HepG2 (cell line): ENCODE measurements around the gene C6orf136. TPM values are rescaled to one million over a fixed set of nuclear protein-coding genes. Genes with fewer than 3 reads are reported as not detected.
A peak's percentile ranks its signal among the peaks of the same experiment; 100 is the strongest.

Source experiments
- ATF6 ChIP-seq: sonication (generic); formaldehyde crosslinking; conservative IDR thresholded peaks from 2 replicates; pipeline ENCODE4 v1.4.0; 2020; ENCODE audit warnings: missing genetic modification reagents
- BATF2 ChIP-seq: sonication (generic); formaldehyde crosslinking; IDR thresholded peaks from 2 replicates; pipeline ENCODE4 v1.8.0; 2022; ENCODE audit warnings: mild to moderate bottlenecking, missing genetic modification reagents, moderate library complexity
- FOXA1 ChIP-seq, 2 experiments: fragments of 450-650 bp in 1 of 2; sonication (generic) in 1 of 2; formaldehyde crosslinking in 1 of 2; IDR thresholded peaks; 2 replicates each; pipeline versions ENCODE4 v1.4.0 to v1.6.1; 2016 to 2020; ENCODE audit warnings: missing genetic modification reagents in 1 of 2
- LCORL ChIP-seq, 2 experiments: fragments of 450-650 bp in 1 of 2; sonication (generic) in 1 of 2; formaldehyde crosslinking in 1 of 2; IDR thresholded peaks; 2 replicates each; pipeline versions ENCODE4 v1.5.0 to v1.6.1; 2017 to 2020; ENCODE audit warnings: antibody characterized with exemption in 1 of 2, missing genetic modification reagents in 1 of 2
- POLR2AphosphoS2 ChIP-seq: IDR thresholded peaks from 2 replicates; pipeline ENCODE4 v1.6.1; 2011; ENCODE audit warnings: low read depth, low read length, improper control_type of control experiment
- SP4 ChIP-seq: sonication (generic); formaldehyde crosslinking; IDR thresholded peaks from 2 replicates; pipeline ENCODE4 v1.8.1; 2023; ENCODE audit warnings: mild to moderate bottlenecking, missing genetic modification reagents
- ZNF263 ChIP-seq: sonication (generic); formaldehyde crosslinking; IDR thresholded peaks from 2 replicates; pipeline ENCODE4 v1.4.0; 2020; ENCODE audit warnings: missing genetic modification reagents
- ZNF503 ChIP-seq: sonication (generic); formaldehyde crosslinking; IDR thresholded peaks from 2 replicates; pipeline ENCODE4 v1.4.0; 2020; ENCODE audit warnings: missing genetic modification reagents
- ZNF574 ChIP-seq: sonication (generic); formaldehyde crosslinking; IDR thresholded peaks from 2 replicates; pipeline ENCODE4 v1.4.0; 2020; ENCODE audit warnings: missing genetic modification reagents
- ZNF770 ChIP-seq: sonication (generic); formaldehyde crosslinking; IDR thresholded peaks from 2 replicates; pipeline ENCODE4 v1.5.0; 2020; ENCODE audit warnings: mild to moderate bottlenecking, missing genetic modification reagents
- ZNF850 ChIP-seq: sonication (generic); formaldehyde crosslinking; conservative IDR thresholded peaks from 2 replicates; pipeline ENCODE4 v1.9.0; 2021; ENCODE audit warnings: mild to moderate bottlenecking, missing genetic modification reagents
- ZXDC ChIP-seq: sonication (generic); formaldehyde crosslinking; IDR thresholded peaks from 2 replicates; pipeline ENCODE4 v1.5.0; 2020; ENCODE audit warnings: mild to moderate bottlenecking, missing genetic modification reagents
- polyA plus RNA-seq, 8 experiments: library from polyadenylated mRNA; depleted of rRNA in 3 of 8; stranded (reverse) in 7 of 8; unstranded in 1 of 8; fragments of >200 nt; fragmentation: Illumina TruSeq in 4 of 8; extraction: Trizol in 4 of 8; gene quantifications; 2 replicates each; pipeline versions ENCODE4 v1.2.1 to v1.2.3, GENCODE V29; 2011 to 2016; ENCODE audit warnings: low read depth in 4 of 8, missing spikeins in 1 of 8, mixed read lengths in 1 of 8; ENCODE audit not compliant: insufficient read depth in 1 of 8
- total RNA-seq, 5 experiments: library from RNA; depleted of rRNA; stranded (reverse); fragments of >200 nt; fragmentation: Illumina TruSeq; extraction: Trizol; gene quantifications; 2 replicates each; pipeline ENCODE4 v1.2.3, GENCODE V29; 2016; ENCODE audit warnings: low read depth in 1 of 5

The C6orf136 gene
- total and polyA plus RNA-seq, 2 of the 13 experiments (the other 11 are each of a cell fraction or from before 2014, with no cell fraction given) = 12.0 to 26.2 TPM

GRCh38 chr6:30685157-30686008, 38.5 kb downstream of the C6orf136 start (continued):
- TF ChIP-seq ZNF574 = 0 out of 2 replicates have a peak, but pooled peaks have one; percentile 15
- TF ChIP-seq SP4 (CRISPR knock-in tag) = peak; percentile 10; the same call in 1 of the 2 replicates
- TF ChIP-seq ZNF263 = peak; percentile 5; the same call in 1 of the 2 replicates
- TF ChIP-seq ZNF503 (CRISPR knock-in tag) = no peak
- TF ChIP-seq ZNF770 = peak; percentile 91
- no peak for TF ChIP-seq POLR2AphosphoS2
- TF ChIP-seq ZXDC (CRISPR knock-in tag) = no peak
- TF ChIP-seq ZNF850 (CRISPR knock-in tag) = no peak
- TF ChIP-seq BATF2 (CRISPR knock-in tag) = peak; percentile 42; the same call in 1 of the 2 replicates
- no peak for TF ChIP-seq FOXA1 (IDR thresholded peaks at IDR 0.05)
- no peak for TF ChIP-seq FOXA1 (CRISPR knock-in tag; IDR thresholded peaks at IDR 0.05)
- no peak for TF ChIP-seq ATF6 (CRISPR knock-in tag)
- no peak for TF ChIP-seq LCORL (IDR thresholded peaks at IDR 0.05)
- TF ChIP-seq LCORL (CRISPR knock-in tag; IDR thresholded peaks at IDR 0.05) = no peak
